Loucy (cell line): ENCODE results near the gene MINK1.
A peak's percentile ranks its signal among the peaks of the same experiment; 100 is the strongest.

ENCODE experiments used
- H2AFZ ChIP-seq: fragments of 200-600 bp; sonication (generic); 2 replicates; pipeline ENCODE4 v1.6.0; 2016; ENCODE audit warnings: antibody characterized with exemption, mild to moderate bottlenecking, low read length, moderate library complexity
- H3F3A ChIP-seq: fragments of 200-600 bp; 2 replicates; pipeline ENCODE4 v1.6.0; 2016; ENCODE audit warnings: antibody characterized with exemption, low read depth, mild to moderate bottlenecking
- H3K27me3 ChIP-seq: fragments of 200-600 bp; sonication (generic); 2 replicates; pipeline ENCODE4 v1.6.1; 2014; ENCODE audit warnings: low read length, mild to moderate bottlenecking; ENCODE audit not compliant: insufficient read depth, poor library complexity, severe bottlenecking
- H3K36me3 ChIP-seq: fragments of 200-600 bp; sonication (generic); 2 replicates; pipeline ENCODE4 v1.6.1; 2016; ENCODE audit warnings: low read length; ENCODE audit not compliant: insufficient read depth
- H3K4me1 ChIP-seq: fragments of 200-600 bp; sonication (generic); 2 replicates; pipeline ENCODE4 v1.5.1; 2014; ENCODE audit warnings: low read length, mild to moderate bottlenecking; ENCODE audit not compliant: insufficient read depth, poor library complexity, severe bottlenecking
- H3K4me2 ChIP-seq: fragments of 200-600 bp; sonication (generic); 2 replicates; pipeline ENCODE4 v1.6.0; 2014; ENCODE audit warnings: antibody characterized with exemption, low read length, low read depth, mild to moderate bottlenecking; ENCODE audit not compliant: poor library complexity, severe bottlenecking
- H3K4me3 ChIP-seq: fragments of 200-600 bp; sonication (generic); 2 replicates; pipeline ENCODE4 v1.5.1; 2014; ENCODE audit warnings: low read length, mild to moderate bottlenecking, mixed read lengths; ENCODE audit not compliant: poor library complexity, severe bottlenecking
- H3K79me2 ChIP-seq: fragments of 200-600 bp; sonication (generic); 2 replicates; pipeline ENCODE4 v1.6.1; 2014; ENCODE audit warnings: low read length; ENCODE audit not compliant: insufficient read depth
- H3K9ac ChIP-seq: fragments of 200-600 bp; sonication (generic); 2 replicates; pipeline ENCODE4 v1.6.0; 2014; ENCODE audit warnings: mild to moderate bottlenecking, low read depth, low read length, moderate library complexity; ENCODE audit not compliant: poor library complexity, severe bottlenecking
- H3K9me2 ChIP-seq: fragments of 200-600 bp; sonication (generic); replicated peaks from 2 replicates; pipeline ENCODE4 v1.6.1; 2016; ENCODE audit warnings: low read depth, low read length, mixed read lengths
- H3K9me3 ChIP-seq: fragments of 200-600 bp; sonication (generic); 2 replicates; pipeline ENCODE4 v1.6.1; 2014; ENCODE audit warnings: mild to moderate bottlenecking, antibody characterized with exemption, low read length, low read depth; ENCODE audit not compliant: insufficient read depth
- H4K20me1 ChIP-seq: fragments of 200-600 bp; sonication (generic); 2 replicates; pipeline ENCODE4 v1.6.0; 2014; ENCODE audit warnings: antibody characterized with exemption, low read length, mild to moderate bottlenecking; ENCODE audit not compliant: insufficient read depth, poor library complexity, severe bottlenecking
- EZH2phosphoT487 ChIP-seq: fragments of 200-600 bp; IDR thresholded peaks from 2 replicates; pipeline ENCODE4 v1.6.1; 2018; ENCODE audit warnings: antibody characterized with exemption, mild to moderate bottlenecking, moderate library complexity, borderline replicate concordance
- TF ChIP-seq, protein P1 (sequence below): fragments of 200-600 bp; sonication (generic); conservative IDR thresholded peaks from 2 replicates; pipeline ENCODE4 v1.5.1; 2014; ENCODE audit warnings: mild to moderate bottlenecking, antibody characterized with exemption, low read length

The MINK1 gene

DNA sequence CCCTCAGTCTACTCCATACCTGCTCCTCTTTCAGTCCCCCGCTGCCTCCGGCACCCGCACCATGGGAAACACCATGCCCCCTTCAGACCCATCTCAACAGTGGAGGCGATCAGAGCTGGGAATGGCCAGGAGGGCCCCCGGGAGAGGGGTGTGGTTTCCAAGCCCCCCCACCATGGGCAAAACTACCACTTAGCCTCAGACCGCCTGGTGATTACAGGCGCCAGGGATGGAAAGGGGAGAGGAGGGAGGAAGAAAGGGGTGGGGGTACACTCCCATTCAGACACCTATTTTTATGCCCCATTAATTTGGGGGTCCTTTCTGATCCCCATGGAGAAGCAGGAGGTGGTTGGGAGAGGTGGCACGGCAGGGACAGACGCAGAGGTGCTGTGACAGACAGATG, 30.9 kb upstream of the MINK1 start, which contains the start of gene C17orf114:
TSS of gene C17orf114 (minus strand) at position 101 of the 400 bp plus-strand sequence.
- TF ChIP-seq, protein P1, sequence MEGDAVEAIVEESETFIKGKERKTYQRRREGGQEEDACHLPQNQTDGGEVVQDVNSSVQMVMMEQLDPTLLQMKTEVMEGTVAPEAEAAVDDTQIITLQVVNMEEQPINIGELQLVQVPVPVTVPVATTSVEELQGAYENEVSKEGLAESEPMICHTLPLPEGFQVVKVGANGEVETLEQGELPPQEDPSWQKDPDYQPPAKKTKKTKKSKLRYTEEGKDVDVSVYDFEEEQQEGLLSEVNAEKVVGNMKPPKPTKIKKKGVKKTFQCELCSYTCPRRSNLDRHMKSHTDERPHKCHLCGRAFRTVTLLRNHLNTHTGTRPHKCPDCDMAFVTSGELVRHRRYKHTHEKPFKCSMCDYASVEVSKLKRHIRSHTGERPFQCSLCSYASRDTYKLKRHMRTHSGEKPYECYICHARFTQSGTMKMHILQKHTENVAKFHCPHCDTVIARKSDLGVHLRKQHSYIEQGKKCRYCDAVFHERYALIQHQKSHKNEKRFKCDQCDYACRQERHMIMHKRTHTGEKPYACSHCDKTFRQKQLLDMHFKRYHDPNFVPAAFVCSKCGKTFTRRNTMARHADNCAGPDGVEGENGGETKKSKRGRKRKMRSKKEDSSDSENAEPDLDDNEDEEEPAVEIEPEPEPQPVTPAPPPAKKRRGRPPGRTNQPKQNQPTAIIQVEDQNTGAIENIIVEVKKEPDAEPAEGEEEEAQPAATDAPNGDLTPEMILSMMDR, result no peak
- no peak for TF ChIP-seq EZH2phosphoT487
- H3K9me2 ChIP-seq, result no peaks in the 10 kb centered on the region
- no peaks in the 10 kb centered on the region; the same call in 1 of the 2 replicates for H3F3A ChIP-seq
- H3K36me3 ChIP-seq, result peaks cover 6% of the 10 kb centered on the region; the same call in 1 of the 2 replicates
- H3K4me3 ChIP-seq, result no peak within 1 kb of the TSS
- peaks cover 8% of the 10 kb centered on the region for H3K27me3 ChIP-seq
- H4K20me1 ChIP-seq, result no peaks in the 10 kb centered on the region
- peaks cover 9% of the 10 kb centered on the region for H3K4me1 ChIP-seq
- no peaks in the 10 kb centered on the region for H3K9me3 ChIP-seq
- H2AFZ ChIP-seq, result no peak within 1 kb of the TSS
- no peak within 1 kb of the TSS for H3K4me2 ChIP-seq
- peaks cover 11% of the 10 kb centered on the region; the same call in 1 of the 2 replicates for H3K79me2 ChIP-seq
- no peak within 1 kb of the TSS for H3K9ac ChIP-seq

DNA sequence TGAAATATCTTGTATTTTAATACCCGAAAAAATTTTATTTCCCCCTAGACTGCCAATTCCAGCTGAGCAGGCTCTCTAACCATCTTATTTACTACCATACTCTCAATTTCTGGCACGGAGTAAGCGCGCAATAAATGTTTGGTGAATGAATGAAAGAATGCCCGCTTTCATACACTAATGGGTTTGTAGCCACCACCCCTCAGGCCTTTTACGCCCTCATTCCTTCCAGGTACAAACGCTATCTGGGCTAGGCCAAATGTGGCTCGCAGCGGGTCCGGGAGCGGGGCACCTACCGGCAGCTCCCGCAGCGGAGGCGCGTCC, 26.7 kb upstream of the MINK1 start:
- peak overlapping the region; percentile 81 for H2AFZ ChIP-seq
- no peaks in the 10 kb centered on the region for H3K79me2 ChIP-seq
- H3K4me2 ChIP-seq, result peak overlapping the region; percentile 71
- peak overlapping the region; percentile 72 for H3K4me3 ChIP-seq
- no peaks in the 10 kb centered on the region for H3K9me3 ChIP-seq
- no peak for TF ChIP-seq EZH2phosphoT487
- TF ChIP-seq, protein P1, result no peak
- no peaks in the 10 kb centered on the region for H3F3A ChIP-seq
- H3K9me2 ChIP-seq, result no peaks in the 10 kb centered on the region
- peaks cover 17% of the 10 kb centered on the region for H3K27me3 ChIP-seq
- H4K20me1 ChIP-seq, result no peaks in the 10 kb centered on the region
- H3K36me3 ChIP-seq, result no peaks in the 10 kb centered on the region
- H3K9ac ChIP-seq, result no peak overlapping the region
- H3K4me1 ChIP-seq, result peaks cover 4% of the 10 kb centered on the region

DNA sequence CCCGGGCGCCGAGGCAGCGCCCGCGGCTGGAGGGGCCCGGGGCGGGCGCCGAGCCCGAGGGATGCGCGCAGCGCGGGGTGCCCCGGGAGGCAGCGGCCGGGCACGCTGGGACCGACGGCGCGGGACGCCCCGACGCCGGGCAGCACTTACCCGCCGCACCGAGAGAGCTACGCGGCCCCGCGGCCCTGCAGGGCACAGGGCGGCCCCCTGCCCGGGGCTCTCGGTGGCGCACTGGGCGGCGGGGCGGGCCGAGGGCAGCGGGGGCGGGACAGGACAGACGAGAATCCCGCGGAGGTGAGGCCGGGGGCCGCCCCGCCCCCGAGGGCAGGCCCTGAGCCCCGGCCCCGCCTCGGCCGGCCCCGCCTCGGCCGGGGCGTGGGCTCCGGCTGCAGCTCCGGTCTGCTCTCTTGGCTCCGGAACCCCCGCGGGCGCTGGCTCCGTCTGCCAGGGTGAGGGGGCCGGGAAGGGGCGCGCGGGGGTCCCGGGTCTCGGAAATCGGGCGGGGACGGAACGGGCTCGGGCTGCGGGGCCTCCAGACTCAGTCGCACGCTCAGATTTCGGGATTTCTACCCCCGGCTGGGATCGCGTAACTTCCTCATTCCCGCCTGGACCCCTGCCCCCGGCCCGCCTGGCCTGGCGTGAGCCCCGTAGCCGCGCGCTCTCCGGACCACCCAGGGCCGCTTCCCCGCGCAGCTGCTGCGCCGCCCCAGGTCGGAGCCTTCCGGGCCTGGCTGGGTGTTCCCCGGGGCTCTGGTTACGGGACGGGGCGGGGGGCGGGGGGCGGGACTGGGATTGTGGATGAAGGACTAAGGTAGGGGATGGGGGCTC, 26.1 kb upstream of the MINK1 start, which contains the start of gene PLD2:
TSS of gene PLD2 (plus strand) at position 376 of the 828 bp plus-strand sequence. CDS start 621 bp downstream, outside the sequence.
- Histone ChIP-seq H3K79me2 (no peaks in the 10 kb centered on the region), H3F3A (no peaks in the 10 kb centered on the region), H3K4me2 (peak within 1 kb of the TSS; percentile 82), H4K20me1 (no peaks in the 10 kb centered on the region), H3K9me2 (no peaks in the 10 kb centered on the region), H3K27me3 (peaks cover 17% of the 10 kb centered on the region), H3K4me3 (peak within 1 kb of the TSS; percentile 72), H3K9ac (peak within 1 kb of the TSS; percentile 58), H3K4me1 (peaks cover 4% of the 10 kb centered on the region), H2AFZ (peak within 1 kb of the TSS; percentile 81), H3K9me3 (no peaks in the 10 kb centered on the region), H3K36me3 (no peaks in the 10 kb centered on the region)
- TF ChIP-seq EZH2phosphoT487, result no peak
- TF ChIP-seq, protein P1, result no peak
